CD4-positive, alpha-beta T cell treated with Interleukin-4 for 1 hour (primary cell): ENCODE results near the gene SAMMSON.

Experiments
- DNase-seq, 2 donors: peaks; one replicate each; pipeline ENCODE4 v3.0.0-alpha.2; 2020 to 2022

SAMMSON gene

DNA sequence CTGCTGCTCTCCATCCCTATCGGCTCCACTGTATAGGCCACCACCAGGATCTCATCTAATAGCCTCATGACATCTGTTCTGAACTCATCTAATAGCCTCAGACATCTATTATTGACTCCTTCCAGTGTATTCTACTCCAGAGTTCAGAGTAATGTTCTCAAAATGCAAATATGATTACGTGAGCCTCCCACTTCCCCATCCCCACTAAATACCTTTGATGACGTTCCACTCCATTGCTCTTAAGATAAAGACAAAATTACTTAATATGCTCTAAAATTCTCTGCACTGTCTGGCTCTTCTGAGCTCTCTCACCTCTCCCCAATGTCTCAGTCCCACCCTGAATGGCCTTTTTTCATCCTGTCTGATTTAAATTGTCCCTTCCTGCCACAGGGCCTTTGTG, 94.7 kb downstream of the SAMMSON start:
- DNase-seq = no peak

DNA sequence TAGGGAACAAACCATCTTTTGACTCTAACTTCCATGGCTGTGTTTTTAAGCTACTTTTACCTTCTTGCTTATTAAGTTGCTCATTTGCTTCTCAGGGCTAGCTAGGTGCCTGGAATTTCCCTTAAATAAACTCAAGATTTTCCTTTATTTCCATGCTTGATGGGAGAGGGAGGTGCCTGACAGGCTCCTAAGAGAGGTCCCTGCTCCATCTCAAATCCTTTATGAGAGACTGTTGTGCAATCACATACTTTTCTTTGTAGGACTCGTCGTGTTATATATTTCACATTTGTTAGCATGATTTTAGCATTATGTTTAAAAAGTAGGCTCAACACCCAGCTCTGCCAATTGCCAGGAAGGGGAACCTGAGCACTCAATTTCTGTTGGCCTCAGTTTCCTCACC, 95.7 kb downstream of the SAMMSON start:
- no peak for DNase-seq

DNA sequence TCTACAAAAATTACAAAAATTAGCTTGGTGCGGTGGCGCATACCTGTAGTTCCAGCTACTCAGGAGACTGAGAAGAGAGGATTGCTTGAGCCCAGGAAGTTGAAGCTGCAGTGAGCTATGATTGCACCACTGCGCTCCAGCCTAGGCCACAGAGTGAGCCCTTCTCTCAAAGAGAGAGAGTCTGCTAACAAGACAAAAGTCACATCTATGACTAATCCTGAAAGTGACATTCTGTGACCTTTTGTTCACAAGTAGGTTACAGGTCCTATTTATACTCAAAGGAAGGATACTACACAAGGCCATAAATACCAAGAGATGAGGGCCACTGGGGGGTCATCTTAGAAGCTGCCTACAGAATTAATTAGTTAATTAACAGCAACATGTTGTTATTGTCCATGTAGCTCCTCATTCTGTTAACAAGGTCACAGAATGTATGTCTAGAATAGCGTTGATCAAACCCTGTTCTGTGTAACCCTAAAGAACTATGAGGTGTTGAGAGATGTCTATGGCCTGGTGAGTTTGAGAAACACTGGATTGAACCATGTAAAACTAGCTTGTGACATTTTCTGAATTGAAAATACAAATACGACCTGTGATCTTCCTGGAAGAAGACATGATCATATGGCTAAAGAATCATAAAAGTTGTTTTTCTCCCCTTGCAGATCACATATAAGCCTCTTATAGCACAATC, 97.0 kb downstream of the SAMMSON start:
- no peak for DNase-seq

DNA sequence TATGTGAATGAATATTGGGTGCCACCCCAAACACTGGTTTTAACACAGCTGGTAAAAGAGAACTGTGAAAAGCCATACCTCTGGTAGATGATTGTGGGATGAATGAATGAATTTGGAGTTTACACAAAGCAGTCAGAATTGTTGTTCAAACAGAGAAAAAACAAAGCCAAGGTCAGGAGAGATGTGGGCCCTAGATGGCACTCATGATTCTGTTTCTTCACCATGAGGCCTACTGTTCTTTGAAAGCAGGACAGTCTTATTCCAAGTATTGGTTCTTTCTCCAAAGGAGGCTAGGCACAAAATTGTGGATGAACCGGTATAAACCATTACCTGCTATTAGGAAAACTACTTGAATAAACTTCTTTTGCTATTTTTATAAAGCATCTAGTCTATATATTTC, 97.6 kb downstream of the SAMMSON start:
- no peak for DNase-seq

DNA sequence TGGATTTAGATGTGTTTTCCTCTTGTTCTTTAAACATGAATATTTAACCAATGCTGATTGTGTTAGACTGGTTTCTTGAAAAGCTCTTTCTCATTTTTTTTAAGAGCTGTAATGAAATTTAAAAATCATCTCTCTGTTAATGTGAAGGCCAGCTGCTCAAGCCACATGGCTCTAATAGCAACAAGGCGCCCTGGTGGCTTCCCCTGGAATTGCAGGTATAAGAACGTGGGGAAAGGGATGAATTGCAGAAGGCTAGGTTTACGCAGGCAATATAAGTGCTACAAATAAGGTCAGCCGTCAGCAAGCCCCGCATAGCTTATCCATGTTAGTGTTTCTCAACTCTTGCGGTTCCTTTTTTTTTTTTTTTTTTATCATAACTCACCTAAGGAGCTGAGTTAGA, 108.5 kb downstream of the SAMMSON start:
- DNase-seq = no peak

DNA sequence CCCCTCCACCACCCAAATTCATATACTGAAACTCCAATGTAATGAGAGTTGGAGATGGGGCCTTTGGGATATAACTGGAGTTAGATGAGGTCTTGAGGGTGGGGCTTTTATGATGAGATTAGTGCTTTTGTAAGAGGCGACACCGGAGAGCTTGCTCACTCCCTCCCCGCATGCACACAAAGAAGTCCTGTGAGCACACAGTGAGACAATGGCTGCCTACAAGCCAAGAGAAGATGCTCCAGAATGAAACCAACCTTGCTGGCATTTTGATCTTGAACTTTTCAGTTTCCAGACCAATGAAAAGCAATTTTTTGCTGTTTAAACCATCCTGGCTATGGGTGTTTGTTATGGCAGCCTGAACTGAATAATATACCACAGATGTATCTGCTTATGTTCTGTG, 109.0 kb downstream of the SAMMSON start:
- no peak for DNase-seq

DNA sequence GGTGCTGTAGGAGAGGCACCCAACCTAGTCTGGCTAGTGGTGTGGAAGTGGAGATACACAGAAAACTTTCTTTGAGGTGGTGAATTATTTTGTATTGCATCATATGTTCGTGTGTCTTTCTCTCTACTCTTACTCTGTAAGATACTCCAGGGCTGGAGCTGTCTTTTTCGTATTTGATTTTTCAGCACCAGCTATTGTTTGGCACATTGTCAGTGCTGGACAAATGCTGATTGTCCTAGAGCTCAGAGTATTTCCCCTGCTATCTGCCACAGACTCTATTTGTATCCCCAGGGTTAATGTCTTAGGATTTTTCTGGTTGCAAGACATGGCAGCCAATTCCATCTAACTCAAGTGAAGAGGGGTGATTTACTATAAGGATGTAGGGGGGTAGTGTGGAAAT, 110.5 kb downstream of the SAMMSON start:
- no peak for DNase-seq

DNA sequence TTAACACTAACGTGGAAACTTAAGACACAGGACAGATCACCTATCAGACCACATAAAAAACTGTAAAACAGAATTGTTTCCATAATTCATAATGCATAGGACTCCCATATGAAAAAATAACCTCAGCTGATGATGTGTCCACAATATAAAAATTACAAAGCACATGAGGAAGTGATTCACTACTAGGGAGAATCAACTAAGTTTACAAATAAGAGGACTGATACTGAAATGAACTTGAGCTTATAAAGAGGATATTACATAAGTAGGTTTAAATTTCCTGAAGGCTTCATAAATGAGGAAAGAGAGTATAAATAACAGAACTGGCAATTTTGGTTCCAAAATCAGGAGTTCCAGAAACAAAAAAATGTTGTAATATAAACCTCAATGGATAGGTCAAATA, 111.9 kb downstream of the SAMMSON start:
- no peak for DNase-seq

DNA sequence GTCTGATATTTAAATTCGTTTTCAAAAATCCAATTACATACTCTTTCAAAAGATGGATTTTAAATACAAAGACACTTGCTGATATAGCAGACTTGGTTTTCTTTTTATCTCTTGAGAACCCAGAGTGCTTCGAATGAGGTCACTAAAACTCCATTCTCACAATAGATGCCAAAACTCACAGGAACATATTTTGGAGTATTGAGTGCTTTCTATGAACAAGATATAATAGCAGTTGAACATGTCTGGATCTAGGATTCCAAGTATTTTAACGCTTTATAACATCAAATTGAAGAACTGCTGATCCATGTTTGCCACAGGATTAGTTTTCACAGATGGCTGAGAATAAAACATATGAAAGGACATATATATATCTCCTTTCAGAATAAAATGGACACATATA, 113.2 kb downstream of the SAMMSON start:
- DNase-seq = no peak

DNA sequence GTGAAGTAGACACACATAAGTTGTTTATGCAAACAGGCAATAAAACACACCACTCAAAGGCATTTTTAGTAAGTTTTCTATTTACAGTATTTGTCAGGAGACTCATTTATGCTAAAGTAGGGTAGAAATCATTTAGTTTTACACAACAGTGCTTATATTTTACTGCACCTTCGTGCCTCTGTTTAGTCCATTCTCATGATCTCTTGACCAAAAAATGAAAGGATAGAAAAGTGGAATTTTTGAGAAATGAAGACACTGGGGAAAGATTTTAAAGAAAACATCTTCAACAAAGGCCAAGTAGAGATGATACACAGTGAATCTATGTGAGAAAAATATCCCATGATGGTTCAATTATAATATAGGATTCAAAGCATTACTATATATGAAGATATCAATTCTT, 114.9 kb downstream of the SAMMSON start:
- DNase-seq = no peak

DNA sequence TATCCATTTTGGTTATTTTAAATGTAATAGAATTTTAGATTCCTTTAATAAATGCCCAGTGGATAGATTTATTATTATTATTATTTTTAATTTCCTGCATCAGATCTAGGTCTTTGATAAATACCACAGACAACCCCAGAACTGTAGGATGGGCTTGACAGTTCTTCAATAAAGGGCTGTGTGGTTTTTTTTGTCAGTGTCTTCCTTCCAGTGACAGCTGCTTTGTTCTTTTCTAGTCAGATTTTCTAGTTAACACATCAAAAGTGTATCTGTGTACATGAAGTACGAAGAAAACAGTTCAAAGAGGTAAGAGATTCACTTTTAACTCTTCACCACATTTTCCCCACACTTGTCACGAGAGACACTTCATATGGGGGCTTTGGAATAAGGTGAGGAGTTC, 120.3 kb downstream of the SAMMSON start:
- DNase-seq = no peak
